ENCODE measurements around the gene CEP350. TPM values are rescaled to one million over a fixed set of nuclear protein-coding genes. Genes with fewer than 3 reads are reported as not detected.

CEP350 gene
- total RNA-seq, 1 donor from 2014 or later = 37.8 TPM

DNA sequence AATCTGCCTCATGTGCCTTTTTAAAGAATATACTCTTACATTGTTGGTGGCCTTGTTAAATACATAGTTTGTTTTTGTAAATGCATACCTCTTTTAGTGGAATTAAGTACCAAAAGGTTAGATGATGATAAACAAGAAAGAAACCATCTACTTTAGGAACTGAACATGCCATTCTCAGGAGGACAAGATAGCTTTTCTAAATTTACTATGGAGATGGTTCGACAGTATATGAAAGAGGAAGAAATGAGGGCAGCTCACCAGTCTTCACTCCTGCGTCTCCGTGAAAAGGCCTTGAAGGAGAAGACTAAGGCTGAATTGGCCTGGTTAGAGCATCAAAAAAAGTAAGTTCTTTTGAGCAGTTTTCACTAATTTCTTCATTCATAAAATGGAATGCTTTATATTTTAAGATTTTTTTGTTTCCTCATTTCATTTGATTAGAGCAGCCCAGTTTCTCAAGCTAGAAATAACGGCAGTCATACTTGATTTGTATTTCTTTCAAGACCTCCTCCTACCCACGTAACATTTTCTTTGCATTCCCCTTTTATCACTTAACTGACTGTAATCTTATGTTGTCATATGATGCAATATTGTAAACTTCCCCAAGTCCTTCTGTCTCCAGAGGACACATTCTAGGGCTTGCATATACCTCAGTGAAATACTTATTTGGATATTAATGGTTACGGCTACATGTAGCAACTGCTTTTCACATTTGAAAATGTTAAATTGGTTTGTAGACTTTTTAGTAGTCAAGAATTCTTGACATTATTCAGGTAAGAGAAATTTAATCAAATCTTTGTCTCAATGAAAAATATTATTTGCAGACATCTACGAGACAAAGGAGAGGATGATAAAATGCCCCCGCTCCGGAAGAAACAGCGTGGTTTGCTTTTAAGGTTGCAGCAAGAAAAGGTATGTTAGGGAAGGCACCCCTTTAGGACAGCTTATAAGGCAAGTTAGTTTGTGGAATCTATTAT is 99.3 kb downstream of the CEP350 start:
- no peak for DNase-seq (ENCODE audit: low spot score in 2 of 2)
- intact Hi-C loops (cut with DNase I) = no loop called here
- no peak overlapping the region for H3K4me3 ChIP-seq
- H3K4me1 ChIP-seq = no peaks in the 10 kb centered on the region
- peaks cover 53 to 77% of the 10 kb centered on the region in 2 donors for H3K36me3 ChIP-seq
- no peak overlapping the region for H3K27ac ChIP-seq
- TF ChIP-seq, protein P1, sequence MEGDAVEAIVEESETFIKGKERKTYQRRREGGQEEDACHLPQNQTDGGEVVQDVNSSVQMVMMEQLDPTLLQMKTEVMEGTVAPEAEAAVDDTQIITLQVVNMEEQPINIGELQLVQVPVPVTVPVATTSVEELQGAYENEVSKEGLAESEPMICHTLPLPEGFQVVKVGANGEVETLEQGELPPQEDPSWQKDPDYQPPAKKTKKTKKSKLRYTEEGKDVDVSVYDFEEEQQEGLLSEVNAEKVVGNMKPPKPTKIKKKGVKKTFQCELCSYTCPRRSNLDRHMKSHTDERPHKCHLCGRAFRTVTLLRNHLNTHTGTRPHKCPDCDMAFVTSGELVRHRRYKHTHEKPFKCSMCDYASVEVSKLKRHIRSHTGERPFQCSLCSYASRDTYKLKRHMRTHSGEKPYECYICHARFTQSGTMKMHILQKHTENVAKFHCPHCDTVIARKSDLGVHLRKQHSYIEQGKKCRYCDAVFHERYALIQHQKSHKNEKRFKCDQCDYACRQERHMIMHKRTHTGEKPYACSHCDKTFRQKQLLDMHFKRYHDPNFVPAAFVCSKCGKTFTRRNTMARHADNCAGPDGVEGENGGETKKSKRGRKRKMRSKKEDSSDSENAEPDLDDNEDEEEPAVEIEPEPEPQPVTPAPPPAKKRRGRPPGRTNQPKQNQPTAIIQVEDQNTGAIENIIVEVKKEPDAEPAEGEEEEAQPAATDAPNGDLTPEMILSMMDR (IDR thresholded peaks at IDR 0.05) = no peak
- no peaks in the 10 kb centered on the region for H3K27me3 ChIP-seq
- no peaks in the 10 kb centered on the region for H3K9me3 ChIP-seq

DNA sequence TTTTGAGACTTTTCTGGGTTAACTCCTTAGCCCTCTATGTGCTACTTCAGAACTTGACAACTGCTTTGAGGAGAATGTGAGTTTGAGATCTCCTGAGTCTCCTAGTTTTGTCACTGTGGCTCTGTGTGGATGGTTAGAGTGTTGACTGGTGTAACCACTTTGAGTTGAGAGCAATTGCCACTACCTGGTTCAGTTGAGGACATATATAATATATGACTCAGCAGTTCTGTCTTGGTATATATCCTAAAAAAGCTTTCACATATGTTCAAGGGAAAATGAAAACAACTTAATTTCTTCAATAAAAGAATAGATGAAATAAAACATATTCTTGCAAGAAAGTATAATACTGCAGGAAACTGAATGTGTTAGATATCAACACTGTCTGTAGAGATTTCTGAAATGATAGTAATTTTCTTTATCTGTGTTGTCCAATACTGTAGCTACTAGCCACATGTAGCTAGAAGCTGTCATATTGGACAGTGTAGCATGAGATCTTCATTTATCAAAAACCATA is 103.3 kb downstream of the CEP350 start:
- TF ChIP-seq, protein P1 (IDR thresholded peaks at IDR 0.05) = no peak
- Histone ChIP-seq H3K27ac (no peak overlapping the region), H3K27me3 (no peaks in the 10 kb centered on the region), H3K4me3 (no peak overlapping the region), H3K36me3 (peaks cover 40 to 69% of the 10 kb centered on the region in 2 donors), H3K4me1 (no peaks in the 10 kb centered on the region), H3K9me3 (no peaks in the 10 kb centered on the region)
- intact Hi-C loops (cut with DNase I) = no loop called here
- DNase-seq (ENCODE audit: low spot score in 2 of 2) = no peak

DNA sequence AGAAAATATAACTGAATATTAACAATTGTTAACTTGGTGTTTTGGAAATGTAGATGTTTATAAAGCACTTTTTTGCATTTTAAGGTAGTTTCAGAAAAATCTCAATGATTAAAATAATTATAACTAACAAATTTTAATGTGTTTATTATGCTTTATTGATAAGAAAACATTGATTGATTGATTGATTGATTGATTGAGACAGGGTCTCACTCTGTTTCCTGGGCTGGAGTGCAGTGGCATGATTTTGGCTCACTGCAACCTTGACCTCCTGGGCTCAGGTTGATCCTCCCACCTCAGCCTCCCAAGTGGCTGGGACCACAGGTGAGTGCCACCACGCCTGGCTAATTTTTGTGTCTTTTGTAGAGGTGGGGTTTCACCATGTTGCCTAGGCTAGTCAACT is 106.4 kb downstream of the CEP350 start:
- H3K9me3 ChIP-seq = no peaks in the 10 kb centered on the region
- H3K4me1 ChIP-seq = no peaks in the 10 kb centered on the region
- no peaks in the 10 kb centered on the region for H3K27me3 ChIP-seq
- H3K27ac ChIP-seq = no peak overlapping the region
- H3K4me3 ChIP-seq = no peak overlapping the region
- intact Hi-C loops (cut with DNase I) = no loop called here
- DNase-seq (ENCODE audit: low spot score in 2 of 2) = no peak
- peaks cover 32 to 75% of the 10 kb centered on the region in 2 donors for H3K36me3 ChIP-seq
- TF ChIP-seq, protein P1 (IDR thresholded peaks at IDR 0.05) = no peak

DNA sequence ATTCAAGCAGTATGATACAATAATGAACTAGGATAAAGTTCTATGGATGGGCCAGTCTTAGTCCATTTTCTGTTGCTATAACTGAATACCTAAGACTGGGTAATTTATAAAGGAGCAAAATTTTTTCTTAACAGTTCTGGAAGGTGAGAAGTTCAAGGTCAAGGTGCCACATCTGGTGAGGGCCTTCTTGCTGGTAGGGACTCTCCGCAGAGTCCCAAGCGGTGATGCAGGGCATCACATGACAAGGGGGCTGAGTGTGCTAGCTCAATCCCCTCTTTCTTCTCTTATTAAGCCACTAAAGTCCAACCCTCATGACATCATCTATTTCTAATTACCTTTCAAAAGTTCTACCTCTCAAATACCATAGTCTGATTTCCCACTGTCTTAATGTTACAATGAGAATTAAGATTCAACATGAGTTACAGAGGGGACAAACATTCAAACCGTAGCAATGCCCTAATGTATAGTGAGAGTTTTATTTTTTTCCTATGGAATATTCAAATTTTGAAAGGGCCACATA is 107.9 kb downstream of the CEP350 start:
- Histone ChIP-seq H3K27ac (no peak overlapping the region), H3K9me3 (no peaks in the 10 kb centered on the region), H3K4me3 (no peak overlapping the region), H3K27me3 (no peaks in the 10 kb centered on the region), H3K4me1 (no peaks in the 10 kb centered on the region), H3K36me3 (peaks cover 27 to 76% of the 10 kb centered on the region in 2 donors)
- DNase-seq (ENCODE audit: low spot score in 2 of 2) = no peak
- TF ChIP-seq, protein P1 (IDR thresholded peaks at IDR 0.05) = no peak
- intact Hi-C loops (cut with DNase I) = no loop called here

DNA sequence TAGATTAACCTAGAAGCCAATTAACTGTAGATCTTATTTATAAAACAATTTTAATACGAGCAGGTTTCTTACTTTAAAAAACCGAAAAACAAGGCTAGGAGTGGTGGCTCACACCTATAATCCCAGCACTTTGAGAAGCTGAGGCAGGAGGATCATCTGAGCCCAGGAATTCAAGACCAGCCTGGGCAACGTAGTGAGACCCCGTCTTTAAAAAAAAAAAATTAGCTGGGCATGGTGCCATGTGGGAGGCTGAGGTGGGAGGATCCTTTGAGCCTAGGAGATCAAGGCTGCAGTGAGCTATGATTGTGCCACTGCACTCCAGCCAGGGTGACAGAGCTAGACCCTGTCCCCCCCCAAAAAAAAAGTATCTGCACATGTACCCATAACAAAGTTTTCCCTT is 110.8 kb downstream of the CEP350 start:
- H3K36me3 ChIP-seq = peaks cover 40 to 97% of the 10 kb centered on the region in 2 donors
- no peak for DNase-seq (ENCODE audit: low spot score in 2 of 2)
- TF ChIP-seq, protein P1 (IDR thresholded peaks at IDR 0.05) = no peak
- H3K27me3 ChIP-seq = no peaks in the 10 kb centered on the region
- H3K27ac ChIP-seq = no peak overlapping the region
- H3K4me1 ChIP-seq = no peaks in the 10 kb centered on the region
- intact Hi-C loops (cut with DNase I) = no loop called here
- H3K4me3 ChIP-seq = no peak overlapping the region
- no peaks in the 10 kb centered on the region for H3K9me3 ChIP-seq
